Activated CD4-positive, alpha-beta T cell treated with anti-CD3 and anti-CD28 coated beads for 1 hour (primary cell): ENCODE data around the gene HMBS.
"Not testable (repeated sequence)": the region's sequence is repeated elsewhere in the genome, so short reads cannot be mapped to it uniquely, and the experiment has no call there.

Source experiments
- DNase-seq: peaks from one replicate; pipeline ENCODE4 v3.0.0-alpha.2; 2020

HMBS gene

DNA sequence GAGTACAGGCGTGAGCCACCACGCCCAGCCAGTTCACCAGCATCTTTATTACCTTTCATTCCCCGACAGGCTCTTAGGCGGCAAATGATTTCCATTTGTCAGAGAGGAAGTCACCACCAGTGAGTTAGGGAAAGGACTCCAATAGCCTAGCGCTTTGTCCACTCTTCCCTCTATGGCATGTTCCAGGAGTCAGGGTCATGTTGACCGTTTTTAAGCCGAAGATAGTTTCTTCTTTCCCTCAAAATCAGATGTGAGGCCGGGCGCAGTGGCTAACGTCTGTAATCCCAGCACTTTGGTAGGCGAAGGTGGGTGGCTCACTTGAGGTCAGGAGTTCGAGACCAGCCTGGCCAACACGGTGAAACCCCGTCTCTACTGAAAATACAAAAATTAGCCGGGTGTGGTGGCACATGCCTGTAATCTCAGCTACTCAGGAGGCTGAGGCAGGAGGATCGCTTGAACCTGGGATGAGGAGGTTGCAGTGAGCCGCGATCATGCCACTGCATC lies 18.5 kb downstream of the HMBS start:
- not testable (repeated sequence) for DNase-seq

DNA sequence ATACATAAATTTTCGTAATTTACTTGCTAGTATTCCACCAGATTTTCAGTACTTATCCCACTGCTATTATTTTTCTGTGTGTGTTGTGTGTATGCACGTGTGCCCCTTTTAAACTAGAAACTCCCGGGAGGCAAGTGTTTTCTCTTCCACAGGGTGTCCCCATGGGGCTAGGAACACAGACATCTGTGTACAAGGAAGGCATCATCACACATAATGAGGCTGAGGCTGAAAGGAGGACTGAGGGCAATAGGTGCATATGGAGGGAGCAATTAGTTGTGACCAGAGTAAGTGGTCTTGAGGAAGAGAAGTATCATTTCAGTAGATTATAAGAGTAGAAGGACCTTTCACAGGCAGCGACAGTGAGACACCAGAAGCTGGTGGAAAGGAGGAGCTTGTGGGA lies 19.1 kb downstream of the HMBS start:
- no peak for DNase-seq

GRCh38 chr11:119106564-119107537 lies 22.2 kb downstream of the HMBS start, which contains the start of gene C2CD2L:
Gene C2CD2L, plus strand, starts transcription at chr11:119107344. Its CDS starts 398 bp downstream, at chr11:119107742.
- peak; percentile 83 for DNase-seq

- no peak for DNase-seq
These were observed 23.0 kb downstream of the HMBS start for GRCh38 chr11:119107538-119108145.

DNA sequence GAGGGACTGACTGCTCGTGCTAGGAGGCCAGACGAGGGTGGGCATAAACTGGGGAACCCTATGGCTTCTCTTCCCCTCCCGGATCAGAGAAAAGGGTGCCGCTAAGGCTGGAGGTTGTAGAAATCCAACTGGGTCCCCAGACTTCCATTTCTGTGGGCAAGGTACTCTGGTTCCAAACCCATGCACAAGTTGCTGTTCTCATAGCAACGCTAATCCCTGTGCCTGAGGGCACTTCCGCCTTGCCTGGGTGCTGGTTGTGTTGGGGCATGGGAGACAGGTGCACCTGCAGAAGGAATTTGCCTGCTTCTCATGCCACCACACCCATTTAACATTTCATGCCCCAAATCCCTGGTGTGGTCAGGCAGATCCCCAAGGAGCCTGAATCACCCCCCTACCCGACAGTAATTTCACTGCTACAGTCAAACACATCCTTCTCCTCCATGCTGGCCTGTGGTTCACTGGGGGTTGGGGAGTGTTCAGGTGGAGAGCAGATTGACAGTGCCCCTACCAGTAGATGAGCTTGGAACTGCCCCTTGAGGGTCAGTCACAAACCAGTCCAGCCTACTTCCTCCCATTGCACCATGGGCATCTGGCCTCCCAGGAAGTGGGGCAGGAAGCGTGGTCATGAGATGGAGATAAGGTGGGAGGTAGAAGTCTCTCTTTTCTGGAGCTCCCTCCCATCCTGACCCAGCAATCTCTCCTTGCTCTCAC lies 23.6 kb downstream of the HMBS start:
- no peak for DNase-seq

GRCh38 chr11:119108857-119109221 lies 24.2 kb downstream of the HMBS start:
- DNase-seq, result no peak

- DNase-seq, result no peak
These were observed 25.2 kb downstream of the HMBS start for GRCh38 chr11:119109843-119110242.

GRCh38 chr11:119110439-119110838 lies 25.8 kb downstream of the HMBS start:
- DNase-seq, result no peak

- DNase-seq, result no peak
These were observed 26.8 kb downstream of the HMBS start for GRCh38 chr11:119111361-119111925.

- DNase-seq, result no peak
These were observed 27.8 kb downstream of the HMBS start for GRCh38 chr11:119112314-119113020.

GRCh38 chr11:119113716-119114115 lies 29.0 kb downstream of the HMBS start:
- DNase-seq, result no peak

DNA sequence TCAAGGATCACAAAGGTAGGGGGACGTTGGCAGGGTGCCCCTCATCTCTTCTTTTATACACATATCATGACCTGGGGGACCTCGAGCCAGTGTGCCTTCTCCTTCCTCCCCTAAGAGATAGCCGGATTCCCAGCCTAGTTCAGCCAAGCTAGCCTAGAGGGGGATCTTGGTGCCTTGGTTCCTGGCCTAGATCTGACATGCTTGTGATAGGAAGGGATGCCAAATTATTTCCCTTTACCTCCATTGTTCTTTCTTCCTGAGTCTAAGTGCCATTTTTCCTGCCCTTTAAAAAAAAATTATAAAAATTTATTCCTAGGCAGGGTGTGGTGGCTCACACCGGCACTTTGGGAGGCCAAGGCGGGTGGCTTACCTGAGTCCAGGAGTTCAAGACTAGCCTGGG lies 29.7 kb downstream of the HMBS start:
- no peak for DNase-seq

DNA sequence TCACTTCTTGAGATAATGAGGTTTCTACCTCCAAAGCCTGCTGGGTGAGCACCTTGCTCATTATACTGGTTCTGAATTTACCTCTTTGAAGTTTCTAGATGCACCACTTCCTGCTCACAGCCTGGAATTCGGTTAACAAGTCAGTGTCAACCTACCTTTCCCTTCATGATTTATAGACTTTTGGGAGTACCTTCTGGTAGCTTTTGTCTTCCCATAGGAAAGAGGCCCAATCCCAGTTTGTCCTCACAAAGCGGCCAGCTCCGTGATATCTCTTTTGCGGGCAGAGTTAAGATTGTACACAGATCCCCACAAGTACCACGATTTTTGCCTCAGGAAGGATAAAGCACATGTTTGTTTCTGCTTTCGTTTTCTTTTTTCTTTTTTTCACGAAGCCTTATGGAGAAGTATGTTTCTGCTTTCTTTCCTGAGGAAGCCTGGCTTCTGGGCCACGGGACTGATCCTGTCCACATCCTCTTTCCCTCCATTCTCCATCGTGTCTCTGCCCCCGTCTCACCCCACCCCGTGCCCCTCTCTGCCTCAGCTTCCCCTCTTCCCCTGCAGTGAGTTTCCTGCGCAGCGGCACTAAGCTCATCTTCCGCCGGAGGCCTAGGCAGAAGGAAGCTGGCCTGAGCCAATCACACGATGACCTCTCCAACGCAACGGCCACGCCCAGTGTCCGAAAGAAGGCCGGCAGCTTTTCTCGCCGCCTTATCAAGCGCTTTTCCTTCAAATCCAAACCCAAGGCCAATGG lies 31.0 kb downstream of the HMBS start:
- no peak for DNase-seq

GRCh38 chr11:119116235-119116594 lies 31.5 kb downstream of the HMBS start:
- no peak for DNase-seq

GRCh38 chr11:119116601-119117000 lies 31.9 kb downstream of the HMBS start:
- DNase-seq, result no peak

DNA sequence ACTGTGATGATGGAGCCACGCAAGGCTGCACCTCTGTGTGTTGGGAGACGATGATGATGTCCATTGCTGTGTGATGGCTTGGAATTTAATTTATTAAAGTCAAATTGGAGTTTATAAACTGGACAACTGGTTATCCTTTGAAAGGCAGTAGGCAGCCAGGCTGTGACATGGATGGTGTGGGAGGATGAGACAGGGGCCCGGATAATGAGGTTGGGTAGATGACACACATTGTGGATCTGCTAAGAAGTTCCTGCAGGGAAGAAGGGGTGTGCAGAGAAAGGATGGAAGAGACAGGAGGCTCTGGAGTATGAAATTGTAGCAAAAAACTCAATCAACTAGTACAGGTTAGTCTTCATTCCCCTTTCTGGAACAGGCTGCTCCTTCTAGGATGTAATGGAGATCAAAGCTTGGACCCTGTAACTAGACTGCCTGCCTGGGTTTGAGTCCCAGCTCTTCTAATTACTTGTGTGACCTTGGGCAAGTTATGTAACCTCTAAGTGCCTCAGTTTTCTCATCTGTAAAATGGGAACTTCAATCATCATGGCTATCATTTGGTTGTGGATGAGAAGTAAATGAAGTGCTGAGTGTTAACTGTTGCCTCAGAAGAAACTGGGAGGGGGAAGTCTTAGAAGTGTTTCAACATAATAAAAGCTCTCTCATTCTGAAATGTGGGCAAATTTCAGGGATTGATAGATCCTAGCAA lies 32.5 kb downstream of the HMBS start:
- DNase-seq, result no peak

DNA sequence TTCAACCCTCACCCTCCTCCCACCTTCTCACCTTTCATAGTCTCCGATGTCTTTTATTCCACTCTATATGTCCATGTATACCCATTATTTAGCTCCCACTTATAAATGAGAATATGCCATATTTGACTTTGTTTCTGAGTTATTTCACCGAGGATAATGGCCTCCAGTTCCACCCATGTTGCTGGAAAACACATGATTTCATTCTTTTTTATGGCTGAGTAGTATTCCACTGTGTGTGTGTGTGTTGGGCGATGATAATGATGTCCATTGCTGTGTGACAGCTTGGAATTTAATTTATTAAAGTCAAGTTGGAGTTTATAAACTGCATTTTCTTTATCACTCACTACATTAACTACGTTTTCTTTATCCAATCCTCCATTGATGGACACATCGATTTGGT lies 33.5 kb downstream of the HMBS start:
- DNase-seq, result no peak

- no peak for DNase-seq
These were observed 34.3 kb downstream of the HMBS start for GRCh38 chr11:119118946-119119345.

DNA sequence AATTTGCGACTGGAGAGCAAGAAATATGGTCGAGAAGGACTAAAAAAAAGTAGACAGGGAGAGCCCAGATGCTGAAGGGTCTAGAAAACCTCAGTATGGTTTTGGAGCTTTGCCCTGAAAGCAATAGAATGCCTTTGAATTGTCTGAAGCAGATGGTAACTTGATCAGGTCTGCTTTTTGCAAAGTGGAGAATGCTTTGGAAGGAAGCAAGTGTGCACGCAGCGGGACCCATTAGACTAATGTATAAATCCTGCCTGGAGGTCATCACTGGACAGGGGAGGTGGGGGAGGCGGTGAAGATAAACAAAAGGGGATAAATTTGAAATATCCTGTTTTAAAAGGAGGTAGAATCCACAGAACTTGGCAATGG lies 35.9 kb downstream of the HMBS start:
- DNase-seq, result no peak

- DNase-seq, result peak; percentile 99
These were observed 36.5 kb downstream of the HMBS start, which contains the start of gene HINFP for GRCh38 chr11:119121008-119121810. Gene HINFP, plus strand, starts transcription at chr11:119121580. Its CDS starts 5,365 bp downstream, at chr11:119126945.
